Measurements from ENCODE around the gene PROSER2. TPM values are rescaled to one million over a fixed set of nuclear protein-coding genes. Genes with fewer than 3 reads are reported as not detected.

The PROSER2 gene
- polyA plus RNA-seq, 3 donors from 2014 or later, result 0.50 TPM; not detected in 2

DNA sequence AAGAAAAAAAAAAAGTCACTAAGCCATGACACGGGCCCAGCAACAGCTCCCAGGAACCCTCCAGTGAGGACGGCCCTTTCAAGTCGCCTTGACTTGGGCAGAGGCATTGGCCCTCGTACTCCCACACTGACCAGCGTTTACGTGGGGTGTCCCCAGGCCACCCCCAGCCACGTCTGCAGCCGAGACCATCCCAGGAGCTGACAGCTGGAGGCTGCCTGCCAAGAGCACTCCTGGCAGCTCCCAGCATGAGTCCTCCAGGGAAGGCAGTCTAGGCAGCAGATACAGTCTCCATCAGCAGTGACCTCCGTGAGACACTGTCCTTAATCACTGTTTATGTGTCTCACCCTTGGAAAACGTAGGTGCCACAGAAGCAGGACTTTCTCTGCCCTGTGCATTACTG lies 86.5 kb downstream of the PROSER2 start:
- H3K36me3 Mint-ChIP-seq, result no peaks in the 10 kb centered on the region
- DNase-seq, result no peak
- H3K27ac Mint-ChIP-seq, result no peak overlapping the region
- no peaks in the 10 kb centered on the region for H3K9me3 Mint-ChIP-seq
- H3K4me1 Mint-ChIP-seq, result peaks cover 2 to 5% of the 10 kb centered on the region in 2 donors
- H3K27me3 Mint-ChIP-seq (ENCODE audit: low read depth in 3 of 3), result peaks cover 3 to 8% (median 7%) of the 10 kb centered on the region in 3 donors
- H3K4me3 Mint-ChIP-seq, result no peak overlapping the region

DNA sequence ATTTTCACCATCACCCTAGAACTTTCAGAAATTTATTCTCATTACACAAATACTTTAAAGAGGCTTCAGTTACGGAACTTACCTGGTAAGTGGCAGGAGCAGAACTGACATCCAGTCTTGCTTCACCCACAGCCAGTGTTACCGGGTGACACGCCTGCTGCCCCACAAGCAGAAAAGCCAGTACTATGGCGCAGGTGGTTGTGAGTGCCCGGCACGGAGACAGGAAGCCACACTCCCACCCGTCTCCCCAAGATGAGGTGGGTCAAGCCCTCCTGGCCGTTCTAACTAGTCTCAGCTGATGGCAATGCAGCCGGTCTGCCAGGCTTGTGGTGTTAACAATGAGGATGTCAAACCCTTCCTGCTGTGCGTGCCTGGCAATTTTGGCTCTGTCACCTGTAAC lies 86.9 kb downstream of the PROSER2 start:
- Mint-ChIP-seq H3K9me3 (no peaks in the 10 kb centered on the region), H3K4me3 (no peak overlapping the region), H3K27ac (no peak overlapping the region), H3K27me3 (ENCODE audit: low read depth in 3 of 3) (peaks cover 3 to 8% (median 7%) of the 10 kb centered on the region in 3 donors), H3K4me1 (peaks cover 2 to 5% of the 10 kb centered on the region in 2 donors), H3K36me3 (no peaks in the 10 kb centered on the region)
- no peak for DNase-seq

DNA sequence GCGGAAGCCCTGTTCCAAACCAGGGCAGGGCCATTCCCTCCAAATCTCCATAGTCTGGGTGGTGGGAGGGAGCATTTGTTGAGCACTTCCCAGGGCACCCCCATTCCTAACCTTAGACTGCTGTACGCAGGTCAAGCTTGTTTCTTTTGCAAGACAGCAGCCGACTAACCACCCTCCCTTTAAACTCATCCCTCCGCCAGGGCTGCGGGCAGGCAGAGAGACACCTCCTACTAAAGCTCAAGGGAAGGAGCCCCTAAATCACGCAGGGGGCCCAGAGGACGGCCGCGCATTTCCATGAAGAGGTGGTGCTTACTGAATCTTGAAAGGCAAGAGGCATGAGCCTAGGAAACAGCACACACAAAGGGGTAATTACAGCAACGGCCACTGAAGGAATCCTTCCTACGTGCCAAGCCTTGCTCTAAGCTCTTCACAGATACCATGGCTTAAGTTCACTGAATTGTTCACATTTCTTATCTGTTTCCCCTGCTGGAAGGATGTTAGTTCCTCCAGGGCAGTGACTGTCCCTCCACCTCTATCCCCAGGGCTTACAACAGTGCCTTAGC lies 90.0 kb downstream of the PROSER2 start:
- Mint-ChIP-seq H3K36me3 (no peaks in the 10 kb centered on the region), H3K27me3 (ENCODE audit: low read depth in 3 of 3) (peaks cover 2 to 7% (median 6%) of the 10 kb centered on the region in 3 donors), H3K4me1 (no peaks in the 10 kb centered on the region), H3K9me3 (peaks cover 0 to 2% (median 0%) of the 10 kb centered on the region in 6 donors), H3K4me3 (no peak overlapping the region), H3K27ac (no peak overlapping the region)
- no peak for DNase-seq

DNA sequence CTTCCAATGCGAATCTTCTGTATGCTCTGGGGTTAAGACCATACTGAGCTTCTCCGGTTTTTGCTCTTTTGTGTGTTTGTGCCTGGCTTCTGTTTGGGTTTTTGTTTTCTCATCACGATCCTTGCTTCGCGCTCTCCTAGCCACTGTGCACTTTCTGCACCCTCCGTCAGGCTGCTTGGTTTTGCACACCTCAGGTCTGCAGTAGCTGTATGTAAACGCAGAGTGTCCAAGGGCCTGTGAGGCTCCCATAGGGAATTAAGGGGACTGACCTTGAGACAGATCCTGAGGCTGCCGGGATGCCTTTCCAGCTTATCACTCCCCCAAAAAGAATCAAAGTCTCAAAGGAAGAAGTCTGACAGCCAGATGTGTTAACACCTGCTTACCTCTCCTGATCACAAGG lies 95.2 kb downstream of the PROSER2 start:
- peak overlapping the region in 2 of 6 donors; percentile 13 to 48 for H3K27ac Mint-ChIP-seq
- peaks cover 0 to 4% (median 2%) of the 10 kb centered on the region in 3 donors for H3K27me3 Mint-ChIP-seq (ENCODE audit: low read depth in 3 of 3)
- peaks cover 0 to 2% (median 0%) of the 10 kb centered on the region in 6 donors for H3K9me3 Mint-ChIP-seq
- peaks cover 19 to 37% (median 26%) of the 10 kb centered on the region in 3 donors for H3K36me3 Mint-ChIP-seq
- peaks cover 0 to 7% of the 10 kb centered on the region in 2 donors for H3K4me1 Mint-ChIP-seq
- H3K4me3 Mint-ChIP-seq, result no peak overlapping the region
- DNase-seq, result no peak

DNA sequence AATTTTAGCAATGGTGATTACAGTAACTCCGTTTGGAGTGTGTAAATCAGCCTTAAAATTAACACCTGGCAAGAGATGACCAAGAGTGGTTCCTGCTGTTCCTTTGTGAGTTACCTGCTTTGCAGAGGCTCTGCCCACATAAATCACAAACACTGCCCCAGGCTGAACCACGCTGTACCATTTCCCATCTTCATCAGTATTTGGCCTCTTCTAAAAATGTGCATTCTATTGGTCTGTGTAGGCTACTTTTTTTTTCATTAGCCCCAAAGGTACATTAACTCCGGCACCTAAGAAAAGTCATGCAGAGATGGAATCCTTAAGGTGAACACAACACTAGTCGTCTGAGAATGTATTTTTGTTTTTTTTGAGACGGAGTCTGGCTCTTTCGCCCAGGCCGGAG lies 96.1 kb downstream of the PROSER2 start:
- peak overlapping the region in 1 of 6 donors; percentile 63 for H3K27ac Mint-ChIP-seq
- peaks cover 0 to 3% (median 2%) of the 10 kb centered on the region in 3 donors for H3K27me3 Mint-ChIP-seq (ENCODE audit: low read depth in 3 of 3)
- DNase-seq, result no peak
- peaks cover 0 to 7% of the 10 kb centered on the region in 2 donors for H3K4me1 Mint-ChIP-seq
- H3K36me3 Mint-ChIP-seq, result peaks cover 19 to 37% (median 26%) of the 10 kb centered on the region in 3 donors
- H3K4me3 Mint-ChIP-seq, result no peak overlapping the region
- H3K9me3 Mint-ChIP-seq, result peaks cover 0 to 2% (median 0%) of the 10 kb centered on the region in 6 donors

Other genes starting within 250 kb of the PROSER2 start
- gene USP6NL, start 211.7 kb upstream of the PROSER2 start, polyA plus RNA-seq, result 1 to 10 TPM in 2 of 3 donors, under 1 TPM in 1; 0.08 to 2.3 (median 1.1) TPM
- gene ECHDC3, start 81.0 kb upstream of the PROSER2 start, polyA plus RNA-seq, result under 1 TPM; 0.58 to 0.77 (median 0.71) TPM
- gene UPF2, start 219.5 kb downstream of the PROSER2 start, polyA plus RNA-seq, result 10 to 100 TPM in 2 of 3 donors, 1 to 10 TPM in 1; 3.1 to 19.8 (median 12.9) TPM
- gene DHTKD1, start 245.6 kb downstream of the PROSER2 start, polyA plus RNA-seq, result 1 to 10 TPM; 5.0 to 9.1 (median 7.8) TPM

Data from immature natural killer cell (primary cell).